VCaP (cell line): Measurements from ENCODE around the gene POC1B.

ENCODE experiments used
- H3K27ac ChIP-seq: fragments of 450-650 bp; 2 replicates; pipeline ENCODE4 v1.5.1; 2017
- CTCF ChIP-seq: fragments of 450-650 bp; conservative IDR thresholded peaks from 2 replicates; pipeline ENCODE4 v1.5.1; 2017; ENCODE audit warnings: mild to moderate bottlenecking, moderate library complexity

Gene POC1B

GRCh38 chr12:89448951-89449371, 76.9 kb downstream of the POC1B start:
- no peak for TF ChIP-seq CTCF
- H3K27ac ChIP-seq: no peak overlapping the region

GRCh38 chr12:89448526-89448925, 77.3 kb downstream of the POC1B start:
- no peak for TF ChIP-seq CTCF
- H3K27ac ChIP-seq: no peak overlapping the region

- H3K27ac ChIP-seq: no peak overlapping the region
- TF ChIP-seq CTCF: no peak
These were observed 85.9 kb downstream of the POC1B start for GRCh38 chr12:89439941-89440340.

- no peak for TF ChIP-seq CTCF
- no peak overlapping the region for H3K27ac ChIP-seq
These were observed 88.6 kb downstream of the POC1B start for GRCh38 chr12:89437231-89437630.

GRCh38 chr12:89436062-89436461, 89.8 kb downstream of the POC1B start:
- no peak overlapping the region for H3K27ac ChIP-seq
- TF ChIP-seq CTCF: no peak

GRCh38 chr12:89433634-89434033, 92.2 kb downstream of the POC1B start:
- TF ChIP-seq CTCF: no peak
- H3K27ac ChIP-seq: no peak overlapping the region

- TF ChIP-seq CTCF: no peak
- H3K27ac ChIP-seq: no peak overlapping the region
These were observed 93.5 kb downstream of the POC1B start for GRCh38 chr12:89432396-89432795.

GRCh38 chr12:89429528-89429927, 96.3 kb downstream of the POC1B start:
- TF ChIP-seq CTCF: no peak
- no peak overlapping the region for H3K27ac ChIP-seq
